A549 (cell line): ENCODE data around the gene ASPSCR1. TPM values are rescaled to one million over a fixed set of nuclear protein-coding genes. Genes with fewer than 3 reads are reported as not detected.

Experiments used
- ATAC-seq, 2 experiments: fragments of 200-7000 bp in 1 of 2; fragments of >200 bp in 1 of 2; cut with Nextera tagmentation in 1 of 2; cut with Tn5 transposase in 1 of 2; 3 replicates each; pipeline versions ENCODE4 v1.8.0 to v1.9.1; 2018 to 2020; ENCODE audit warnings: mild to moderate bottlenecking in 1 of 2, moderate library complexity in 1 of 2
- CTCF ChIA-PET: fragments of 300-600 bp; sonication (Branson Sonifier 250); formaldehyde crosslinking; extraction: SDS; loops from one replicate; lab custom pipeline; 2021; ENCODE audit warnings: antibody characterized with exemption, inconsistent platforms; lab: Yijun Ruan, JAX
- POLR2A ChIA-PET: fragments of 350-600 bp; formaldehyde crosslinking; extraction: SDS; loops from one replicate; lab custom pipeline; 2021; ENCODE audit warnings: antibody characterized with exemption, inconsistent platforms; lab: Yijun Ruan, JAX
- DNase-seq, 2 experiments: peaks; one replicate each; pipeline versions ENCODE4 v3.0.0 to v3.0.0-alpha.2; 2011 to 2016; ENCODE audit warnings: low read depth in 1 of 2, low spot score in 1 of 2
- FAIRE-seq: peaks from 2 replicates; lab custom pipeline; 2011; peaks lifted over from hg19 to GRCh38; lab: Jason Lieb, UNC
- H3K27ac ChIP-seq, 2 experiments: fragments of >200 bp; sonication (Bioruptor Twin); formaldehyde crosslinking; 3 replicates each; pipeline ENCODE4 v1.5.1; 2016 to 2017
- H3K4me1 ChIP-seq: fragments of >200 bp; sonication (Bioruptor Twin); formaldehyde crosslinking; 3 replicates; pipeline ENCODE4 v1.6.1; 2016
- H3K4me2 ChIP-seq: fragments of >200 bp; sonication (Bioruptor Twin); formaldehyde crosslinking; 3 replicates; pipeline ENCODE4 v1.6.1; 2016
- H3K4me3 ChIP-seq: fragments of >200 bp; sonication (Bioruptor Twin); formaldehyde crosslinking; 3 replicates; pipeline ENCODE4 v1.5.1; 2016
- H3K9me3 ChIP-seq: fragments of >200 bp; sonication (Bioruptor Twin); formaldehyde crosslinking; 3 replicates; pipeline ENCODE4 v1.6.1; 2016
- ATOH8 ChIP-seq: fragments of 250-450 bp; sonication (Bioruptor Pico); IDR thresholded peaks from 2 replicates; pipeline ENCODE4 v1.5.0; 2020; ENCODE audit warnings: low read depth, mild to moderate bottlenecking, moderate library complexity
- CEBPB ChIP-seq, 2 experiments: fragments of >200 bp in 1 of 2; sonication (Bioruptor Twin) in 1 of 2; formaldehyde crosslinking in 1 of 2; IDR thresholded peaks; 2 replicates each; pipeline ENCODE4 v1.6.1; 2012 to 2016
- CHD2 ChIP-seq: fragments of 150-350 bp; IDR thresholded peaks from 2 replicates; pipeline ENCODE4 v1.6.1; 2014; ENCODE audit warnings: low read length; ENCODE audit not compliant: partially characterized antibody
- EHF ChIP-seq: fragments of 250-450 bp; sonication (Bioruptor Pico); IDR thresholded peaks from 2 replicates; pipeline ENCODE4 v1.5.0; 2020; ENCODE audit warnings: mild to moderate bottlenecking
- EHMT2 ChIP-seq: fragments of 200-600 bp; sonication (generic); IDR thresholded peaks from 2 replicates; pipeline ENCODE4 v1.6.1; 2016; ENCODE audit warnings: antibody characterized with exemption, low read depth, mild to moderate bottlenecking, moderate library complexity
- ESRRA ChIP-seq: fragments of 150-350 bp; IDR thresholded peaks from 2 replicates; pipeline ENCODE4 v1.6.1; 2014; ENCODE audit warnings: mild to moderate bottlenecking, low read length, borderline replicate concordance
- FOXS1 ChIP-seq: fragments of 250-450 bp; sonication (Bioruptor Pico); IDR thresholded peaks from 2 replicates; pipeline ENCODE4 v1.5.0; 2020; ENCODE audit warnings: mild to moderate bottlenecking, moderate library complexity
- JUN ChIP-seq, 2 experiments: fragments of >200 bp; sonication (Bioruptor Twin); formaldehyde crosslinking; IDR thresholded peaks; 2 replicates in 1 of 2; 3 replicates in 1 of 2; pipeline ENCODE4 v1.6.1; 2016 to 2017
- JUNB ChIP-seq: fragments of >200 bp; sonication (Bioruptor Twin); formaldehyde crosslinking; IDR thresholded peaks from 2 replicates; pipeline ENCODE4 v1.6.1; 2016
- KDM5A ChIP-seq: fragments of 200-600 bp; sonication (generic); IDR thresholded peaks from 2 replicates; pipeline ENCODE4 v1.6.1; 2016; ENCODE audit warnings: antibody characterized with exemption, mild to moderate bottlenecking
- MAFK ChIP-seq: fragments of 450-650 bp; IDR thresholded peaks from 2 replicates; pipeline ENCODE4 v1.6.1; 2014; ENCODE audit not compliant: partially characterized antibody
- MAZ ChIP-seq: fragments of 150-350 bp; IDR thresholded peaks from 2 replicates; pipeline ENCODE4 v1.6.1; 2014; ENCODE audit warnings: antibody characterized with exemption, low read depth, low read length, borderline replicate concordance
- MYC ChIP-seq: IDR thresholded peaks from 2 replicates; pipeline ENCODE4 v1.6.1; 2012; ENCODE audit warnings: mild to moderate bottlenecking, inconsistent platforms, low read length, improper control_type of control experiment, borderline replicate concordance
- NFE2L2 ChIP-seq: fragments of 150-350 bp; conservative IDR thresholded peaks from 2 replicates; pipeline ENCODE4 v1.6.1; 2014; ENCODE audit warnings: low read length
- NPAS2 ChIP-seq: fragments of 250-450 bp; sonication (Bioruptor Pico); IDR thresholded peaks from 2 replicates; pipeline ENCODE4 v1.8.0; 2022; ENCODE audit warnings: mild to moderate bottlenecking, moderate library complexity, borderline replicate concordance
- PHF8 ChIP-seq: fragments of 200-600 bp; sonication (generic); IDR thresholded peaks from 2 replicates; pipeline ENCODE4 v1.6.1; 2016; ENCODE audit warnings: low read depth, mild to moderate bottlenecking, antibody characterized with exemption, moderate library complexity, borderline replicate concordance
- RARB ChIP-seq: fragments of 250-450 bp; sonication (Bioruptor Pico); IDR thresholded peaks from 2 replicates; pipeline ENCODE4 v1.8.0; 2021; ENCODE audit warnings: mild to moderate bottlenecking, moderate library complexity
- RNF2 ChIP-seq: fragments of 200-600 bp; sonication (generic); IDR thresholded peaks from 2 replicates; pipeline ENCODE4 v1.6.1; 2016; ENCODE audit warnings: low read depth, mild to moderate bottlenecking, antibody characterized with exemption, moderate library complexity, borderline replicate concordance
- SREBF2 ChIP-seq: fragments of 450-650 bp; IDR thresholded peaks from 2 replicates; pipeline ENCODE4 v1.6.1; 2014; ENCODE audit warnings: mild to moderate bottlenecking, moderate library complexity
- TFCP2L1 ChIP-seq: fragments of 250-450 bp; sonication (Bioruptor Pico); IDR thresholded peaks from 2 replicates; pipeline ENCODE4 v1.5.0; 2021; ENCODE audit warnings: mild to moderate bottlenecking
- TP53 ChIP-seq: fragments of 250-450 bp; sonication (Bioruptor Pico); IDR thresholded peaks from 2 replicates; pipeline ENCODE4 v1.5.0; 2021; ENCODE audit warnings: mild to moderate bottlenecking, moderate library complexity
- ZFP36 ChIP-seq: fragments of 450-650 bp; IDR thresholded peaks from 2 replicates; pipeline ENCODE4 v1.6.1; 2014; ENCODE audit warnings: borderline replicate concordance; ENCODE audit not compliant: partially characterized antibody
- WGBS: methylation state at CpG from one replicate; pipeline ENCODE4 v1.1.6; 2017; ENCODE audit errors: missing lambda C conversion rate; 5-methylcytosine and 5-hydroxymethylcytosine counted together
- polyA plus RNA-seq, 4 experiments: library from polyadenylated mRNA; depleted of rRNA in 3 of 4; stranded (reverse); fragments of >200 nt; fragmentation: RNase III in 1 of 4; extraction: RNeasy Plus Mini Kit Qiagen cat#74134 plus additional on column Dnase treatment in 1 of 4; gene quantifications; 2 replicates in 3 of 4; 3 replicates in 1 of 4; pipeline ENCODE4 v1.2.3, GENCODE V29; 2011 to 2017
- TF ChIP-seq, protein P1 (sequence below): IDR thresholded peaks from 2 replicates; pipeline ENCODE4 v1.6.1; 2012
- TF ChIP-seq, protein P2 (sequence below): fragments of 450-650 bp; IDR thresholded peaks from 2 replicates; pipeline ENCODE4 v1.6.1; 2014; ENCODE audit warnings: antibody characterized with exemption

The ASPSCR1 gene
- polyA plus RNA-seq, 2 of the 4 experiments (the other 2 are of a cell fraction), result 12.3 to 25.7 TPM

GRCh38 chr17:82023447-82024241 is 46.2 kb downstream of the ASPSCR1 start:
- Histone ChIP-seq H3K27ac (peak overlapping the region; percentile 77 to 86), H3K4me1 (peaks cover 33% of the 10 kb centered on the region), H3K4me2 (peak overlapping the region; percentile 93)
- POLR2A ChIA-PET, result interaction anchor here (0.9 to 3.9 kb wide), 9 partner anchors 9 to 96 kb away, joined by 3 to 38 read pairs (median 4); partner anchors contain the start of genes DCXR, FASN and MAFG
- FAIRE-seq, result no peak
- 44% methylated on average over 20 of the region's 55 CpGs for WGBS
- TF ChIP-seq TP53 (CRISPR knock-in tag), result no peak
- TF ChIP-seq PHF8, result peak; percentile 26; the same call in 1 of the 2 replicates
- peak; percentile 76; the same call in 1 of the 2 replicates for TF ChIP-seq RNF2
- TF ChIP-seq KDM5A, result no peak
- TF ChIP-seq ESRRA, result no peak
- no peak for TF ChIP-seq ZFP36
- TF ChIP-seq MAZ, result no peak
- no peak for TF ChIP-seq NFE2L2
- TF ChIP-seq EHF (CRISPR knock-in tag), result no peak
- TF ChIP-seq SREBF2, result no peak
- TF ChIP-seq, protein P1, sequence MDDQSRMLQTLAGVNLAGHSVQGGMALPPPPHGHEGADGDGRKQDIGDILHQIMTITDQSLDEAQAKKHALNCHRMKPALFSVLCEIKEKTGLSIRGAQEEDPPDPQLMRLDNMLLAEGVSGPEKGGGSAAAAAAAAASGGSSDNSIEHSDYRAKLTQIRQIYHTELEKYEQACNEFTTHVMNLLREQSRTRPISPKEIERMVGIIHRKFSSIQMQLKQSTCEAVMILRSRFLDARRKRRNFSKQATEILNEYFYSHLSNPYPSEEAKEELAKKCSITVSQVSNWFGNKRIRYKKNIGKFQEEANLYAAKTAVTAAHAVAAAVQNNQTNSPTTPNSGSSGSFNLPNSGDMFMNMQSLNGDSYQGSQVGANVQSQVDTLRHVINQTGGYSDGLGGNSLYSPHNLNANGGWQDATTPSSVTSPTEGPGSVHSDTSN, result no peak
- no peak for TF ChIP-seq TFCP2L1 (CRISPR knock-in tag)
- TF ChIP-seq, all 56 proteins: peak for 2
- Histone ChIP-seq H3K9me3 (no peaks in the 10 kb centered on the region), H3K4me3 (peak overlapping the region; percentile 66)
- DNase-seq, result peak in 1 of 2 experiments; percentile 39
- CTCF ChIA-PET, result interaction anchor here (0.7 to 33.2 kb wide), 9 partner anchors 14 to 135 kb away, joined by 3 to 794 read pairs (median 52); partner anchors contain the start of genes ASPSCR1, DCXR, MYADML2 and NOTUM
- ATAC-seq, result peak; percentile 5 to 14; a peak in 5 of 6 replicates

- no peak for FAIRE-seq
- H3K4me2 ChIP-seq, result no peak overlapping the region
- H3K4me1 ChIP-seq, result peaks cover 29% of the 10 kb centered on the region
- no peaks in the 10 kb centered on the region for H3K9me3 ChIP-seq
- DNase-seq, result no peak
- CTCF ChIA-PET, result interaction anchor here (0.6 to 33.2 kb wide), 6 partner anchors 13 to 131 kb away, joined by 3 to 794 read pairs (median 53); partner anchors contain the start of genes DCXR and NOTUM
- TF ChIP-seq, protein P1, result no peak
- no peak for ATAC-seq
- no peak overlapping the region for H3K4me3 ChIP-seq
- POLR2A ChIA-PET, result no interaction called here
- WGBS, result 96% methylated on average over 8 of the region's 17 CpGs
- H3K27ac ChIP-seq, result no peak overlapping the region
Observed at GRCh38 chr17:82024859-82025258, 47.4 kb downstream of the ASPSCR1 start.

- POLR2A ChIA-PET, result no interaction called here
- CTCF ChIA-PET, result interaction anchor here (0.9 to 33.2 kb wide), 8 partner anchors 10 to 131 kb away, joined by 3 to 794 read pairs (median 10); partner anchors contain the start of genes DCXR and NOTUM
- H3K4me1 ChIP-seq, result peaks cover 23% of the 10 kb centered on the region
- no peaks in the 10 kb centered on the region for H3K9me3 ChIP-seq
- TF ChIP-seq, protein P2, sequence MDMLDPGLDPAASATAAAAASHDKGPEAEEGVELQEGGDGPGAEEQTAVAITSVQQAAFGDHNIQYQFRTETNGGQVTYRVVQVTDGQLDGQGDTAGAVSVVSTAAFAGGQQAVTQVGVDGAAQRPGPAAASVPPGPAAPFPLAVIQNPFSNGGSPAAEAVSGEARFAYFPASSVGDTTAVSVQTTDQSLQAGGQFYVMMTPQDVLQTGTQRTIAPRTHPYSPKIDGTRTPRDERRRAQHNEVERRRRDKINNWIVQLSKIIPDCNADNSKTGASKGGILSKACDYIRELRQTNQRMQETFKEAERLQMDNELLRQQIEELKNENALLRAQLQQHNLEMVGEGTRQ, result no peak
- TF ChIP-seq ESRRA (no peak), FOXS1 (CRISPR knock-in tag) (no peak), JUN (IDR thresholded peaks at IDR 0.05) (no peak), MYC (no peak), RARB (no peak), NPAS2 (CRISPR knock-in tag) (no peak), ATOH8 (no peak), TFCP2L1 (CRISPR knock-in tag) (no peak), CEBPB (IDR thresholded peaks at IDR 0.05) (no peak), CHD2 (no peak), EHMT2 (no peak), MAFK (no peak), JUNB (no peak)
- WGBS, result 92% methylated on average over 25 of the region's 25 CpGs
- no peak for ATAC-seq
- H3K27ac ChIP-seq, result no peak overlapping the region
- no peak overlapping the region for H3K4me2 ChIP-seq
- FAIRE-seq, result no peak
- no peak overlapping the region for H3K4me3 ChIP-seq
- DNase-seq, result no peak
Observed at GRCh38 chr17:82025401-82026107, 48.1 kb downstream of the ASPSCR1 start.
